BLaER1 (cell line): ENCODE results near the gene FAF1.
"Not testable (repeated sequence)": the region's sequence is repeated elsewhere in the genome, so short reads cannot be mapped to it uniquely, and the experiment has no call there.

Experiments used
- H3K27ac ChIP-seq: shearing (Covaris generic); formaldehyde crosslinking; 2 replicates; pipeline ENCODE4 v1.8.1; 2022
- H3K27me3 ChIP-seq: shearing (Covaris generic); formaldehyde crosslinking; 2 replicates; pipeline ENCODE4 v1.8.1; 2022
- H3K36me3 ChIP-seq: shearing (Covaris generic); formaldehyde crosslinking; 2 replicates; pipeline ENCODE4 v1.8.1; 2022
- H3K4me1 ChIP-seq: shearing (Covaris generic); formaldehyde crosslinking; 2 replicates; pipeline ENCODE4 v1.8.1; 2022
- H3K4me2 ChIP-seq: shearing (Covaris generic); formaldehyde crosslinking; 2 replicates; pipeline ENCODE4 v1.8.1; 2022
- H3K4me3 ChIP-seq: shearing (Covaris generic); formaldehyde crosslinking; 2 replicates; pipeline ENCODE4 v1.8.1; 2022
- H3K9ac ChIP-seq: shearing (Covaris generic); formaldehyde crosslinking; 2 replicates; pipeline ENCODE4 v1.8.1; 2022
- H3K9me3 ChIP-seq: shearing (Covaris generic); formaldehyde crosslinking; 2 replicates; pipeline ENCODE4 v1.8.1; 2022
- H4K20me1 ChIP-seq: shearing (Covaris generic); formaldehyde crosslinking; 2 replicates; pipeline ENCODE4 v1.8.1; 2022
- Cebpa-rat ChIP-seq: shearing (Covaris generic); IDR thresholded peaks from 2 replicates; pipeline ENCODE4 v1.8.1; 2022

Gene FAF1

GRCh38 chr1:50917138-50918137 lies 42.6 kb downstream of the FAF1 start:
- peaks cover 29% of the 10 kb centered on the region for H3K36me3 ChIP-seq
- no peak overlapping the region for H3K9ac ChIP-seq
- H3K4me2 ChIP-seq, result no peak overlapping the region

GRCh38 chr1:50915621-50916020 lies 44.4 kb downstream of the FAF1 start:
- Histone ChIP-seq H4K20me1 (peaks cover 25% of the 10 kb centered on the region), H3K4me2 (no peak overlapping the region), H3K27me3 (no peaks in the 10 kb centered on the region), H3K4me3 (no peak overlapping the region), H3K4me1 (no peaks in the 10 kb centered on the region), H3K9me3 (peaks cover 30% of the 10 kb centered on the region), H3K9ac (no peak overlapping the region), H3K36me3 (peaks cover 28% of the 10 kb centered on the region), H3K27ac (no peak overlapping the region)
- TF ChIP-seq Cebpa-rat, result no peak

More at GRCh38 chr1:50917138-50918137, 42.6 kb downstream of the FAF1 start:
- Histone ChIP-seq H3K27me3 (no peaks in the 10 kb centered on the region), H3K9me3 (peaks cover 31% of the 10 kb centered on the region), H4K20me1 (peaks cover 25% of the 10 kb centered on the region), H3K4me1 (no peaks in the 10 kb centered on the region), H3K27ac (no peak overlapping the region), H3K4me3 (no peak overlapping the region)
- no peak for TF ChIP-seq Cebpa-rat

- H3K9me3 ChIP-seq, result peaks cover 28% of the 10 kb centered on the region
- peaks cover 25% of the 10 kb centered on the region for H4K20me1 ChIP-seq
- H3K4me3 ChIP-seq, result no peak overlapping the region
- TF ChIP-seq Cebpa-rat, result no peak
- H3K27ac ChIP-seq, result no peak overlapping the region
- H3K27me3 ChIP-seq, result no peaks in the 10 kb centered on the region
- H3K4me2 ChIP-seq, result no peak overlapping the region
- peaks cover 30% of the 10 kb centered on the region for H3K36me3 ChIP-seq
- no peaks in the 10 kb centered on the region for H3K4me1 ChIP-seq
- H3K9ac ChIP-seq, result no peak overlapping the region
Measured at GRCh38 chr1:50913954-50914353, 46.1 kb downstream of the FAF1 start.

- not testable (repeated sequence) for H3K4me2 ChIP-seq, H3K27me3 ChIP-seq, H3K4me1 ChIP-seq, H3K4me3 ChIP-seq, H3K27ac ChIP-seq, H4K20me1 ChIP-seq, H3K9ac ChIP-seq
- Histone ChIP-seq H3K36me3 (peaks cover 30% of the 10 kb centered on the region), H3K9me3 (peaks cover 47% of the 10 kb centered on the region)
Measured at GRCh38 chr1:50910356-50910755, 49.7 kb downstream of the FAF1 start.

- H3K27me3 ChIP-seq, H3K9ac ChIP-seq, H4K20me1 ChIP-seq, H3K4me2 ChIP-seq, H3K27ac ChIP-seq, H3K4me1 ChIP-seq, H3K4me3 ChIP-seq: not testable (repeated sequence)
- peaks cover 47% of the 10 kb centered on the region for H3K9me3 ChIP-seq
- H3K36me3 ChIP-seq, result peaks cover 24% of the 10 kb centered on the region
Measured at GRCh38 chr1:50907610-50908009, 52.5 kb downstream of the FAF1 start.

- not testable (repeated sequence) for H3K4me2 ChIP-seq, H3K9ac ChIP-seq, H3K4me3 ChIP-seq, H3K4me1 ChIP-seq, H3K27me3 ChIP-seq, H4K20me1 ChIP-seq, H3K27ac ChIP-seq
- Histone ChIP-seq H3K9me3 (peaks cover 36% of the 10 kb centered on the region), H3K36me3 (peaks cover 17% of the 10 kb centered on the region)
Measured at GRCh38 chr1:50906050-50906449, 54.0 kb downstream of the FAF1 start.

GRCh38 chr1:50902419-50902818 lies 57.6 kb downstream of the FAF1 start:
- Histone ChIP-seq H4K20me1 (0 out of 2 replicates have a peak, but pooled peaks cover 18% of the 10 kb centered on the region), H3K4me1 (no peaks in the 10 kb centered on the region), H3K36me3 (no peaks in the 10 kb centered on the region), H3K27me3 (no peaks in the 10 kb centered on the region), H3K9ac (no peak overlapping the region), H3K27ac (no peak overlapping the region), H3K9me3 (peaks cover 15% of the 10 kb centered on the region), H3K4me2 (no peak overlapping the region), H3K4me3 (no peak overlapping the region)
- no peak for TF ChIP-seq Cebpa-rat

- Histone ChIP-seq H3K27me3 (no peaks in the 10 kb centered on the region), H3K36me3 (no peaks in the 10 kb centered on the region), H3K4me2 (no peak overlapping the region), H3K4me1 (no peaks in the 10 kb centered on the region), H4K20me1 (0 out of 2 replicates have a peak, but pooled peaks cover 23% of the 10 kb centered on the region), H3K27ac (no peak overlapping the region), H3K9ac (no peak overlapping the region), H3K4me3 (no peak overlapping the region), H3K9me3 (peaks cover 10% of the 10 kb centered on the region)
- TF ChIP-seq Cebpa-rat, result no peak
Measured at GRCh38 chr1:50901872-50902271, 58.2 kb downstream of the FAF1 start.

GRCh38 chr1:50898773-50899172 lies 61.3 kb downstream of the FAF1 start:
- Histone ChIP-seq H3K27ac (no peak overlapping the region), H3K27me3 (no peaks in the 10 kb centered on the region), H3K9me3 (peaks cover 12% of the 10 kb centered on the region), H3K9ac (no peak overlapping the region), H4K20me1 (peaks cover 23% of the 10 kb centered on the region; the same call in 1 of the 2 replicates), H3K4me1 (no peaks in the 10 kb centered on the region), H3K36me3 (peaks cover 9% of the 10 kb centered on the region; the same call in 1 of the 2 replicates), H3K4me2 (no peak overlapping the region), H3K4me3 (no peak overlapping the region)
- TF ChIP-seq Cebpa-rat, result no peak

GRCh38 chr1:50894340-50894739 lies 65.7 kb downstream of the FAF1 start:
- Histone ChIP-seq H3K9ac (no peak overlapping the region), H3K27ac (no peak overlapping the region), H4K20me1 (peaks cover 10% of the 10 kb centered on the region; the same call in 1 of the 2 replicates)

More at GRCh38 chr1:50894340-50894739, 65.7 kb downstream of the FAF1 start:
- Histone ChIP-seq H3K27me3 (no peaks in the 10 kb centered on the region), H3K9me3 (peaks cover 40% of the 10 kb centered on the region), H3K4me1 (no peaks in the 10 kb centered on the region), H3K4me2 (no peak overlapping the region), H3K36me3 (peaks cover 29% of the 10 kb centered on the region), H3K4me3 (no peak overlapping the region)
- TF ChIP-seq Cebpa-rat, result no peak
